ENCODE results near the gene SUN5. TPM values are rescaled to one million over a fixed set of nuclear protein-coding genes. Genes with fewer than 3 reads are reported as not detected.

The SUN5 gene
- total RNA-seq, 1 experiment from 2014 or later = not detected

DNA sequence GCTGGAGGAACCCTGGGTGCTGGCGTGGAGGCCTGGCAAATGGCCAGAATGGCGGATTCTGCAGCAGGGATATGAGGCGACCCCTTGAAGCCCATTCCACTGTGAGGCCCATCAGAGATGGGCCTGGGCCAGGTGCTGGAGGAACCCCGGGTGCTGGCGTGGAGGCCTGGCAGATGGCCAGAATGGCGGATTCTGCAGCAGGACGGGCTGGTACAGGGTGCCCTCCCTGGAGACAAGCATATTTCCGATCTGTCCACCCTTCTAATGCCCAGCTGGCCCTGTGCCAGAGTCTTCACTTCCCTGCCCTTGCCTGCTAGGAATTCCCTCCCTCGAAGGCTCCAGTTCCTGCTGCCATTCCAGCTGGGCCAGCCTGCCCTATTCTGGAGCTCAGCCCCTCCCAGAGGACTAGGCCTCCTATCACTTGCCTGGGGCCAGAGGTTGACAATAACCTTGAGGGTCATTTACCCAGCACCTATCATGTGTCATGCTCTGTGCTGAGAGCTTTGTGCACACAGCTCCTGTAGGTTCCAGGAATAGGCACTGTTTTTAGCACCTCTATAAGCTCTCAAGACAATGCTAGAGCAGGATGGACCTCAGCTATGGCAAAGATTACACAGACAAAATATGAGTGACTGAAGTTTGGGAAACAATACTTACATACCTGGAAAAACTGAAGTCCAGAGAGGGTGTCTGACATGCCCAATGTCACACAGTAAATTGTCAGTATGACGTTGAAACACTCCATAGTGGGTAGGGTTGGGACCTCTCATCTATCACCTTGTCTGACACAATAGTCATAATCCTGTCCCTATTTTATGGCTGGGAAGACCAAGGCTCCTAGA, 21.4 kb downstream of the SUN5 start:
- Mint-ChIP-seq H3K4me3 (no peak overlapping the region), H3K27ac (no peak overlapping the region), H3K36me3 (no peaks in the 10 kb centered on the region), H3K9me3 (no peaks in the 10 kb centered on the region), H3K27me3 (ENCODE audit: low read depth) (no peaks in the 10 kb centered on the region), H3K4me1 (0 out of 2 replicates have a peak, but pooled peaks cover 7% of the 10 kb centered on the region)
- POLR2A ChIA-PET = no interaction called here
- no peak for DNase-seq (ENCODE audit: low spot score)
- TF ChIP-seq, protein P1, sequence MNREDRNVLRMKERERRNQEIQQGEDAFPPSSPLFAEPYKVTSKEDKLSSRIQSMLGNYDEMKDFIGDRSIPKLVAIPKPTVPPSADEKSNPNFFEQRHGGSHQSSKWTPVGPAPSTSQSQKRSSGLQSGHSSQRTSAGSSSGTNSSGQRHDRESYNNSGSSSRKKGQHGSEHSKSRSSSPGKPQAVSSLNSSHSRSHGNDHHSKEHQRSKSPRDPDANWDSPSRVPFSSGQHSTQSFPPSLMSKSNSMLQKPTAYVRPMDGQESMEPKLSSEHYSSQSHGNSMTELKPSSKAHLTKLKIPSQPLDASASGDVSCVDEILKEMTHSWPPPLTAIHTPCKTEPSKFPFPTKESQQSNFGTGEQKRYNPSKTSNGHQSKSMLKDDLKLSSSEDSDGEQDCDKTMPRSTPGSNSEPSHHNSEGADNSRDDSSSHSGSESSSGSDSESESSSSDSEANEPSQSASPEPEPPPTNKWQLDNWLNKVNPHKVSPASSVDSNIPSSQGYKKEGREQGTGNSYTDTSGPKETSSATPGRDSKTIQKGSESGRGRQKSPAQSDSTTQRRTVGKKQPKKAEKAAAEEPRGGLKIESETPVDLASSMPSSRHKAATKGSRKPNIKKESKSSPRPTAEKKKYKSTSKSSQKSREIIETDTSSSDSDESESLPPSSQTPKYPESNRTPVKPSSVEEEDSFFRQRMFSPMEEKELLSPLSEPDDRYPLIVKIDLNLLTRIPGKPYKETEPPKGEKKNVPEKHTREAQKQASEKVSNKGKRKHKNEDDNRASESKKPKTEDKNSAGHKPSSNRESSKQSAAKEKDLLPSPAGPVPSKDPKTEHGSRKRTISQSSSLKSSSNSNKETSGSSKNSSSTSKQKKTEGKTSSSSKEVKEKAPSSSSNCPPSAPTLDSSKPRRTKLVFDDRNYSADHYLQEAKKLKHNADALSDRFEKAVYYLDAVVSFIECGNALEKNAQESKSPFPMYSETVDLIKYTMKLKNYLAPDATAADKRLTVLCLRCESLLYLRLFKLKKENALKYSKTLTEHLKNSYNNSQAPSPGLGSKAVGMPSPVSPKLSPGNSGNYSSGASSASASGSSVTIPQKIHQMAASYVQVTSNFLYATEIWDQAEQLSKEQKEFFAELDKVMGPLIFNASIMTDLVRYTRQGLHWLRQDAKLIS (CRISPR knock-in tag; IDR thresholded peaks at IDR 0.05; ENCODE audit: borderline replicate concordance) = no peak
- TF ChIP-seq CDX4 (CRISPR knock-in tag; IDR thresholded peaks at IDR 0.05; ENCODE audit: borderline replicate concordance) = no peak
- TF ChIP-seq CBFB (CRISPR knock-in tag; IDR thresholded peaks at IDR 0.05; ENCODE audit: low read depth) = no peak
- no peak for TF ChIP-seq IRF2 (CRISPR knock-in tag; IDR thresholded peaks at IDR 0.05; ENCODE audit: borderline replicate concordance, low read depth)
- TF ChIP-seq ZSCAN18 (CRISPR knock-in tag; IDR thresholded peaks at IDR 0.05) = no peak
- no peak for TF ChIP-seq JUN (CRISPR knock-in tag; IDR thresholded peaks at IDR 0.05)
- TF ChIP-seq ZNF138 (CRISPR knock-in tag; conservative IDR thresholded peaks at IDR 0.05) = no peak
- TF ChIP-seq ZNF416 (CRISPR knock-in tag; IDR thresholded peaks at IDR 0.05) = no peak
- TF ChIP-seq STAT6 (CRISPR knock-in tag; conservative IDR thresholded peaks at IDR 0.05; ENCODE audit: low read depth) = no peak
- TF ChIP-seq SOX15 (CRISPR knock-in tag; IDR thresholded peaks at IDR 0.05) = no peak
- TF ChIP-seq, protein P2, sequence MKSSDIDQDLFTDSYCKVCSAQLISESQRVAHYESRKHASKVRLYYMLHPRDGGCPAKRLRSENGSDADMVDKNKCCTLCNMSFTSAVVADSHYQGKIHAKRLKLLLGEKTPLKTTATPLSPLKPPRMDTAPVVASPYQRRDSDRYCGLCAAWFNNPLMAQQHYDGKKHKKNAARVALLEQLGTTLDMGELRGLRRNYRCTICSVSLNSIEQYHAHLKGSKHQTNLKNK (CRISPR knock-in tag; IDR thresholded peaks at IDR 0.05) = no peak
- no peak for TF ChIP-seq TEAD4 (CRISPR knock-in tag; IDR thresholded peaks at IDR 0.05)
- TF ChIP-seq ZNF671 (CRISPR knock-in tag; IDR thresholded peaks at IDR 0.05) = no peak
- no peak for TF ChIP-seq MYBL2 (CRISPR knock-in tag; IDR thresholded peaks at IDR 0.05)
- no peak for TF ChIP-seq JAZF1 (CRISPR knock-in tag; IDR thresholded peaks at IDR 0.05)
- TF ChIP-seq GTF2I (CRISPR knock-in tag; conservative IDR thresholded peaks at IDR 0.05) = no peak
- ATAC-seq = no peak
- CTCF ChIA-PET = interaction anchor here (1.4 to 3.5 kb wide), 3 partner anchors 12 to 113 kb away, joined by 3 to 15 read pairs (median 4); no protein-coding TSS in a partner anchor
